ENCODE measurements around the gene ATG4B.

DNA sequence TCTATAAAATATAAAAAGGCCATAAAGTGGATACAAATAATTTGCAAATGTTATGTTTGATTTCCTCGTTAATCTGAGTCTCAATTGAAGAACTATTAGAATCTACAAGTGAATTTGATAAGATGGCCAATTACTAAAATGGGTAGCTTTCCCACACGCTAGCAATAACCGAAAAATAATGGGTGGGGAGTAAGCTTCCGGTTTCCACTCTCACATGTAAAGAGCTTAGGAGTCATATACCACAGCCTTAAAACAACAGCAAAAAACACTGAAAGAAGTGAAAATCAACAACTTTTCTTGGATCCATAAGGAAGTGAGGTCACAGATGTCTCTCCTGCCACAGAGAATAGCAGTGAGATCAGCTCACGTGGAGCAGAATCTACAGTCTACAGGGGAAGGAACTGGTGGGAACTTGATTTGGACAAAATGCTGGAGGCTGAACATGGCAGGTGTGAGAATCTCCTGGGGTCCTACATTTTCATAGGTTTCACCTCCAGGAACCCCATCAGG, 19.1 kb upstream of the ATG4B start:
- TF ChIP-seq, protein P1, sequence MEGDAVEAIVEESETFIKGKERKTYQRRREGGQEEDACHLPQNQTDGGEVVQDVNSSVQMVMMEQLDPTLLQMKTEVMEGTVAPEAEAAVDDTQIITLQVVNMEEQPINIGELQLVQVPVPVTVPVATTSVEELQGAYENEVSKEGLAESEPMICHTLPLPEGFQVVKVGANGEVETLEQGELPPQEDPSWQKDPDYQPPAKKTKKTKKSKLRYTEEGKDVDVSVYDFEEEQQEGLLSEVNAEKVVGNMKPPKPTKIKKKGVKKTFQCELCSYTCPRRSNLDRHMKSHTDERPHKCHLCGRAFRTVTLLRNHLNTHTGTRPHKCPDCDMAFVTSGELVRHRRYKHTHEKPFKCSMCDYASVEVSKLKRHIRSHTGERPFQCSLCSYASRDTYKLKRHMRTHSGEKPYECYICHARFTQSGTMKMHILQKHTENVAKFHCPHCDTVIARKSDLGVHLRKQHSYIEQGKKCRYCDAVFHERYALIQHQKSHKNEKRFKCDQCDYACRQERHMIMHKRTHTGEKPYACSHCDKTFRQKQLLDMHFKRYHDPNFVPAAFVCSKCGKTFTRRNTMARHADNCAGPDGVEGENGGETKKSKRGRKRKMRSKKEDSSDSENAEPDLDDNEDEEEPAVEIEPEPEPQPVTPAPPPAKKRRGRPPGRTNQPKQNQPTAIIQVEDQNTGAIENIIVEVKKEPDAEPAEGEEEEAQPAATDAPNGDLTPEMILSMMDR (IDR thresholded peaks at IDR 0.05) = no peak
- TF ChIP-seq POLR2A (IDR thresholded peaks at IDR 0.05) = no peak

All from right lobe of liver (tissue), 4 donors.